Mucosa of rectum (tissue), 2 donors: ENCODE measurements around the gene DNAI1.

Experiments used
- H3K27ac ChIP-seq, 2 donors: one replicate each; pipeline ENCODE4 v1.7.0; 2013; ENCODE audit warnings: inconsistent platforms in 2 of 2, low read depth in 2 of 2, low read length in 2 of 2
- H3K27me3 ChIP-seq, 2 donors: one replicate each; pipeline ENCODE4 v1.7.0; 2013; ENCODE audit warnings: low read length in 2 of 2; ENCODE audit not compliant: control insufficient read depth in 2 of 2, insufficient read depth in 2 of 2
- H3K36me3 ChIP-seq, 2 donors: one replicate each; pipeline ENCODE4 v1.7.0; 2013; ENCODE audit warnings: low read length in 2 of 2; ENCODE audit not compliant: control insufficient read depth in 2 of 2, insufficient read depth in 2 of 2
- H3K4me1 ChIP-seq, 2 donors: one replicate each; pipeline ENCODE4 v1.7.0; 2013; ENCODE audit warnings: low read length in 2 of 2, mild to moderate bottlenecking in 1 of 2; ENCODE audit not compliant: control insufficient read depth in 2 of 2, insufficient read depth in 2 of 2
- H3K4me3 ChIP-seq, 2 donors: one replicate each; pipeline ENCODE4 v1.7.0; 2013; ENCODE audit warnings: low read length in 2 of 2
- H3K9ac ChIP-seq, 2 donors: one replicate each; pipeline ENCODE4 v1.7.0; 2013; ENCODE audit warnings: low read length in 2 of 2, low read depth in 1 of 2, mild to moderate bottlenecking in 1 of 2
- H3K9me3 ChIP-seq, 2 donors: one replicate each; pipeline ENCODE4 v1.7.0; 2013; ENCODE audit warnings: low read length in 2 of 2; ENCODE audit not compliant: control insufficient read depth in 2 of 2
- donor health status: healthy.
- donor health status: Normal muscosa, but diverticular disease.

DNAI1 gene

GRCh38 chr9:34484678-34485077 lies 26.1 kb downstream of the DNAI1 start:
- Histone ChIP-seq H3K27me3 (peaks cover 0 to 3% of the 10 kb centered on the region in 2 donors), H3K9ac (no peak overlapping the region), H3K4me3 (no peak overlapping the region), H3K9me3 (no peaks in the 10 kb centered on the region), H3K27ac (no peak overlapping the region), H3K4me1 (peaks cover 0 to 4% of the 10 kb centered on the region in 2 donors), H3K36me3 (no peaks in the 10 kb centered on the region)

- Histone ChIP-seq H3K36me3 (no peaks in the 10 kb centered on the region), H3K27me3 (peaks cover 0 to 3% of the 10 kb centered on the region in 2 donors)
Measured at GRCh38 chr9:34485822-34486221, 27.2 kb downstream of the DNAI1 start.

GRCh38 chr9:34486572-34486971 lies 28.0 kb downstream of the DNAI1 start:
- H3K27me3 ChIP-seq = peaks cover 0 to 3% of the 10 kb centered on the region in 2 donors
- no peak overlapping the region for H3K9ac ChIP-seq
- no peaks in the 10 kb centered on the region for H3K36me3 ChIP-seq
- H3K4me3 ChIP-seq = no peak overlapping the region
- H3K4me1 ChIP-seq = no peaks in the 10 kb centered on the region
- H3K27ac ChIP-seq = no peak overlapping the region
- no peaks in the 10 kb centered on the region for H3K9me3 ChIP-seq

More at GRCh38 chr9:34485822-34486221, 27.2 kb downstream of the DNAI1 start:
- H3K4me1 ChIP-seq = no peaks in the 10 kb centered on the region
- H3K9ac ChIP-seq = no peak overlapping the region
- no peaks in the 10 kb centered on the region for H3K9me3 ChIP-seq
- H3K27ac ChIP-seq = no peak overlapping the region
- H3K4me3 ChIP-seq = no peak overlapping the region

- Histone ChIP-seq H3K4me3 (no peak overlapping the region), H3K4me1 (no peaks in the 10 kb centered on the region), H3K27ac (no peak overlapping the region), H3K36me3 (no peaks in the 10 kb centered on the region), H3K9me3 (no peaks in the 10 kb centered on the region), H3K9ac (no peak overlapping the region), H3K27me3 (peaks cover 0 to 3% of the 10 kb centered on the region in 2 donors)
Measured at GRCh38 chr9:34490360-34490759, 31.8 kb downstream of the DNAI1 start.

- no peak overlapping the region for H3K9ac ChIP-seq
- peaks cover 0 to 3% of the 10 kb centered on the region in 2 donors for H3K27me3 ChIP-seq
Measured at GRCh38 chr9:34490760-34491159, 32.2 kb downstream of the DNAI1 start.

GRCh38 chr9:34491596-34491995 lies 33.0 kb downstream of the DNAI1 start:
- Histone ChIP-seq H3K9ac (no peak overlapping the region), H3K4me1 (no peaks in the 10 kb centered on the region), H3K9me3 (no peaks in the 10 kb centered on the region), H3K27ac (no peak overlapping the region), H3K27me3 (peaks cover 0 to 3% of the 10 kb centered on the region in 2 donors), H3K4me3 (no peak overlapping the region), H3K36me3 (no peaks in the 10 kb centered on the region)

More at GRCh38 chr9:34490760-34491159, 32.2 kb downstream of the DNAI1 start:
- Histone ChIP-seq H3K4me3 (no peak overlapping the region), H3K9me3 (no peaks in the 10 kb centered on the region), H3K4me1 (no peaks in the 10 kb centered on the region), H3K27ac (no peak overlapping the region), H3K36me3 (no peaks in the 10 kb centered on the region)

GRCh38 chr9:34492051-34492450 lies 33.4 kb downstream of the DNAI1 start:
- H3K4me1 ChIP-seq = no peaks in the 10 kb centered on the region
- no peak overlapping the region for H3K27ac ChIP-seq
- H3K9ac ChIP-seq = no peak overlapping the region
- H3K27me3 ChIP-seq = peaks cover 0 to 3% of the 10 kb centered on the region in 2 donors
- H3K36me3 ChIP-seq = no peaks in the 10 kb centered on the region
- H3K4me3 ChIP-seq = no peak overlapping the region
- no peaks in the 10 kb centered on the region for H3K9me3 ChIP-seq

- Histone ChIP-seq H3K27ac (no peak overlapping the region), H3K9ac (no peak overlapping the region), H3K27me3 (no peaks in the 10 kb centered on the region), H3K36me3 (no peaks in the 10 kb centered on the region), H3K4me1 (no peaks in the 10 kb centered on the region), H3K9me3 (no peaks in the 10 kb centered on the region), H3K4me3 (no peak overlapping the region)
Measured at GRCh38 chr9:34493972-34494535, 35.4 kb downstream of the DNAI1 start.

- H3K27me3 ChIP-seq = no peaks in the 10 kb centered on the region
- no peak overlapping the region for H3K27ac ChIP-seq
- no peaks in the 10 kb centered on the region for H3K36me3 ChIP-seq
- H3K9me3 ChIP-seq = no peaks in the 10 kb centered on the region
- no peaks in the 10 kb centered on the region for H3K4me1 ChIP-seq
- no peak overlapping the region for H3K4me3 ChIP-seq
- H3K9ac ChIP-seq = no peak overlapping the region
Measured at GRCh38 chr9:34496149-34496712, 37.6 kb downstream of the DNAI1 start.

- no peaks in the 10 kb centered on the region for H3K9me3 ChIP-seq
- no peak overlapping the region for H3K4me3 ChIP-seq
- no peaks in the 10 kb centered on the region for H3K4me1 ChIP-seq
- no peaks in the 10 kb centered on the region for H3K27me3 ChIP-seq
- H3K36me3 ChIP-seq = no peaks in the 10 kb centered on the region
- H3K9ac ChIP-seq = no peak overlapping the region
- H3K27ac ChIP-seq = no peak overlapping the region
Measured at GRCh38 chr9:34498553-34498952, 39.9 kb downstream of the DNAI1 start.
